ENCODE measurements around the gene TACC2.

GRCh38 chr10:122220736-122221135, 231.8 kb downstream of the TACC2 start:
- TF ChIP-seq, protein P1, sequence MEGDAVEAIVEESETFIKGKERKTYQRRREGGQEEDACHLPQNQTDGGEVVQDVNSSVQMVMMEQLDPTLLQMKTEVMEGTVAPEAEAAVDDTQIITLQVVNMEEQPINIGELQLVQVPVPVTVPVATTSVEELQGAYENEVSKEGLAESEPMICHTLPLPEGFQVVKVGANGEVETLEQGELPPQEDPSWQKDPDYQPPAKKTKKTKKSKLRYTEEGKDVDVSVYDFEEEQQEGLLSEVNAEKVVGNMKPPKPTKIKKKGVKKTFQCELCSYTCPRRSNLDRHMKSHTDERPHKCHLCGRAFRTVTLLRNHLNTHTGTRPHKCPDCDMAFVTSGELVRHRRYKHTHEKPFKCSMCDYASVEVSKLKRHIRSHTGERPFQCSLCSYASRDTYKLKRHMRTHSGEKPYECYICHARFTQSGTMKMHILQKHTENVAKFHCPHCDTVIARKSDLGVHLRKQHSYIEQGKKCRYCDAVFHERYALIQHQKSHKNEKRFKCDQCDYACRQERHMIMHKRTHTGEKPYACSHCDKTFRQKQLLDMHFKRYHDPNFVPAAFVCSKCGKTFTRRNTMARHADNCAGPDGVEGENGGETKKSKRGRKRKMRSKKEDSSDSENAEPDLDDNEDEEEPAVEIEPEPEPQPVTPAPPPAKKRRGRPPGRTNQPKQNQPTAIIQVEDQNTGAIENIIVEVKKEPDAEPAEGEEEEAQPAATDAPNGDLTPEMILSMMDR (IDR thresholded peaks at IDR 0.05), result no peak
- TF ChIP-seq EZH2 (IDR thresholded peaks at IDR 0.05), result no peak
